HepG2 (cell line): ENCODE results near the gene COA3. TPM values are rescaled to one million over a fixed set of nuclear protein-coding genes. Genes with fewer than 3 reads are reported as not detected.
A peak's percentile ranks its signal among the peaks of the same experiment; 100 is the strongest.

Experiments used
- BCL6 ChIP-seq: IDR thresholded peaks from 2 replicates; pipeline ENCODE4 v1.6.1; 2016; ENCODE audit warnings: missing genetic modification reagents, missing compliant biosample characterization
- ETV5 ChIP-seq: IDR thresholded peaks from 2 replicates; pipeline ENCODE4 v1.6.1; 2018; ENCODE audit warnings: missing biosample characterization, missing genetic modification reagents, inconsistent platforms, borderline replicate concordance
- KLF12 ChIP-seq: sonication (generic); formaldehyde crosslinking; IDR thresholded peaks from 2 replicates; pipeline ENCODE4 v1.4.0; 2020; ENCODE audit warnings: missing genetic modification reagents, borderline replicate concordance
- MATR3 ChIP-seq: sonication (generic); formaldehyde crosslinking; IDR thresholded peaks from 2 replicates; pipeline ENCODE4 v1.4.0; 2020; ENCODE audit warnings: missing genetic modification reagents
- MTF2 ChIP-seq: sonication (generic); formaldehyde crosslinking; IDR thresholded peaks from 2 replicates; pipeline ENCODE4 v1.5.0; 2020; ENCODE audit warnings: missing genetic modification reagents, borderline replicate concordance
- SCMH1 ChIP-seq: sonication (generic); formaldehyde crosslinking; IDR thresholded peaks from 2 replicates; pipeline ENCODE4 v1.9.0; 2021; ENCODE audit warnings: missing genetic modification reagents, mild to moderate bottlenecking, borderline replicate concordance
- TBX2 ChIP-seq: sonication (generic); formaldehyde crosslinking; IDR thresholded peaks from 2 replicates; pipeline ENCODE4 v1.5.0; 2020; ENCODE audit warnings: missing genetic modification reagents, mild to moderate bottlenecking, borderline replicate concordance
- ZBTB20 ChIP-seq: sonication (generic); formaldehyde crosslinking; IDR thresholded peaks from 2 replicates; pipeline ENCODE4 v1.8.1; 2023; ENCODE audit warnings: missing genetic modification reagents, low read depth, mild to moderate bottlenecking, borderline replicate concordance
- ZNF260 ChIP-seq: sonication (generic); formaldehyde crosslinking; IDR thresholded peaks from 2 replicates; pipeline ENCODE4 v1.4.0; 2020; ENCODE audit warnings: missing genetic modification reagents, low read depth, mild to moderate bottlenecking, borderline replicate concordance
- ZNF292 ChIP-seq: sonication (generic); formaldehyde crosslinking; IDR thresholded peaks from 2 replicates; pipeline ENCODE4 v1.8.1; 2022; ENCODE audit warnings: mild to moderate bottlenecking, low read depth, missing genetic modification reagents, borderline replicate concordance
- ZNF343 ChIP-seq: sonication (generic); formaldehyde crosslinking; IDR thresholded peaks from 2 replicates; pipeline ENCODE4 v1.4.0; 2020; ENCODE audit warnings: mild to moderate bottlenecking, missing genetic modification reagents
- ZNF350 ChIP-seq: sonication (generic); formaldehyde crosslinking; IDR thresholded peaks from 2 replicates; pipeline ENCODE4 v1.4.0; 2020; ENCODE audit warnings: mild to moderate bottlenecking, low read depth, missing genetic modification reagents, borderline replicate concordance
- ZNF550 ChIP-seq: sonication (generic); formaldehyde crosslinking; IDR thresholded peaks from 2 replicates; pipeline ENCODE4 v1.4.0; 2020; ENCODE audit warnings: mild to moderate bottlenecking, missing genetic modification reagents, borderline replicate concordance
- ZNF605 ChIP-seq: sonication (generic); formaldehyde crosslinking; IDR thresholded peaks from 2 replicates; pipeline ENCODE4 v1.8.0; 2022; ENCODE audit warnings: mild to moderate bottlenecking, missing genetic modification reagents
- ZNF850 ChIP-seq: sonication (generic); formaldehyde crosslinking; conservative IDR thresholded peaks from 2 replicates; pipeline ENCODE4 v1.9.0; 2021; ENCODE audit warnings: mild to moderate bottlenecking, missing genetic modification reagents
- ZSCAN20 ChIP-seq: sonication (generic); formaldehyde crosslinking; IDR thresholded peaks from 2 replicates; pipeline ENCODE4 v1.4.0; 2020; ENCODE audit warnings: missing genetic modification reagents, mild to moderate bottlenecking, borderline replicate concordance
- polyA plus RNA-seq, 8 experiments: library from polyadenylated mRNA; depleted of rRNA in 3 of 8; stranded (reverse) in 7 of 8; unstranded in 1 of 8; fragments of >200 nt; fragmentation: Illumina TruSeq in 4 of 8; extraction: Trizol in 4 of 8; gene quantifications; 2 replicates each; pipeline versions ENCODE4 v1.2.1 to v1.2.3, GENCODE V29; 2011 to 2016; ENCODE audit warnings: low read depth in 4 of 8, missing spikeins in 1 of 8, mixed read lengths in 1 of 8; ENCODE audit not compliant: insufficient read depth in 1 of 8
- total RNA-seq, 5 experiments: library from RNA; depleted of rRNA; stranded (reverse); fragments of >200 nt; fragmentation: Illumina TruSeq; extraction: Trizol; gene quantifications; 2 replicates each; pipeline ENCODE4 v1.2.3, GENCODE V29; 2016; ENCODE audit warnings: low read depth in 1 of 5
- TF ChIP-seq, protein P1 (sequence below): IDR thresholded peaks from 2 replicates; pipeline ENCODE4 v1.6.1; 2018; ENCODE audit warnings: missing genetic modification reagents
- TF ChIP-seq, protein P2 (sequence below): conservative IDR thresholded peaks from 2 replicates; pipeline ENCODE4 v1.6.1; 2018; ENCODE audit warnings: missing genetic modification reagents
- TF ChIP-seq, protein P3 (sequence below): sonication (generic); formaldehyde crosslinking; IDR thresholded peaks from 2 replicates; pipeline ENCODE4 v1.4.0; 2020; ENCODE audit warnings: mild to moderate bottlenecking, missing genetic modification reagents
- TF ChIP-seq, protein P4 (sequence below): sonication (generic); formaldehyde crosslinking; IDR thresholded peaks from 2 replicates; pipeline ENCODE4 v1.4.0; 2020; ENCODE audit warnings: missing genetic modification reagents, borderline replicate concordance
- TF ChIP-seq, protein P5 (sequence below): IDR thresholded peaks from 2 replicates; pipeline ENCODE4 v1.6.1; 2016; ENCODE audit warnings: low read depth

COA3 gene
- total and polyA plus RNA-seq, 2 of the 13 experiments (the other 11 are each of a cell fraction or from before 2014, with no cell fraction given): 133 to 202 TPM

DNA sequence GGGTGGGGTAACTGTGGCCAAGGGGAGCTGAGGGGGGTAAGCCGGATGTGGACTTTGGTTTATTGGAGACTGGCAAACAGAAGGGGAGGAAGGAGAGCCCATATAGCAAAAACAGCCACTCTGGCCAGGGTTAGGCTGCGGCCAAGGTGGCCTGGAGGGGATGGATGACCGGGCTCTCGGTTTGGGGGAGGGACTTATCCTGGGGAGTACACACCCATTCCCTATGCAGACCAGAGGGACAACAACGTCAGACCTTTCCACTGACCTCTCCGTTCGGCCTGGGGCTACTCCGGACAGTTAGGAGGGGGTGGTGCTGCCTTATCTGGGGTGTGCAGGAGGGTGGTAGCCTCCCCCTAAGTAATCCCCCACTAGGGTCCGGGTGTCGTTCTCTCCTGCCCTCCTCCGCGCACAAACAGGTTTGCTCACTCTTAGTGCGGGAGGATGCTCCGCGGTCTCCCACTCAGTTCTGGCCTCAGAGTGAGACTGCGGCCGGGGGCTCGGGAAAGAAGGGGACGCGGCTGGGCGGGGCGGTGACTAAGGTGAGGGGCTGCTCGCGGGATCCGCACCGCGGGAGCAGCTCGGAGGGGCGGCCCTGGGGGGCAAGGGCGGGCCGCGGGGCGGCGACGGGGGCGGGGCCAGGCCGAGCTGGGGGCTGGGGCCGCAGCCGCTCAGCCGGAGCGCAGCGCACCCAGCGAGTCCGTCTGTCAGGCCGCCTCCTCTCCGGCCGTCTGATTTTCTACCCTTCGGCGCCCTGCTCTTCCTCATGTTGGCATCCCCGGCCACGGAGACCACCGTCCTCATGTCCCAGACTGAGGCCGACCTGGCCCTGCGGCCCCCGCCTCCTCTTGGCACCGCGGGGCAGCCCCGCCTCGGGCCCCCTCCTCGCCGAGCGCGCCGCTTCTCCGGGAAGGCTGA is 18.3 kb downstream of the COA3 start, which contains the start of gene WNK4 (continued):
- TF ChIP-seq ZNF350 (CRISPR knock-in tag) (peak; percentile 74), ZBTB20 (CRISPR knock-in tag) (peak; percentile 57; the same call in 1 of the 2 replicates), ZNF260 (no peak), MTF2 (CRISPR knock-in tag) (no peak; the same call in 1 of the 2 replicates), ZNF292 (no peak; the same call in 1 of the 2 replicates), BCL6 (CRISPR knock-in tag) (peak; percentile 57), ZNF850 (CRISPR knock-in tag) (peak; percentile 79; the same call in 1 of the 2 replicates), ZNF343 (CRISPR knock-in tag) (no peak; the same call in 1 of the 2 replicates), ZNF605 (CRISPR knock-in tag) (peak; percentile 43; the same call in 1 of the 2 replicates), ETV5 (CRISPR knock-in tag) (peak; percentile 100), SCMH1 (CRISPR knock-in tag) (no peak), TBX2 (peak; percentile 83; the same call in 1 of the 2 replicates), MATR3 (no peak), ZNF550 (CRISPR knock-in tag) (no peak), ZSCAN20 (CRISPR knock-in tag) (no peak; the same call in 1 of the 2 replicates), KLF12 (CRISPR knock-in tag) (peak; percentile 69; the same call in 1 of the 2 replicates)
- TF ChIP-seq, protein P1, sequence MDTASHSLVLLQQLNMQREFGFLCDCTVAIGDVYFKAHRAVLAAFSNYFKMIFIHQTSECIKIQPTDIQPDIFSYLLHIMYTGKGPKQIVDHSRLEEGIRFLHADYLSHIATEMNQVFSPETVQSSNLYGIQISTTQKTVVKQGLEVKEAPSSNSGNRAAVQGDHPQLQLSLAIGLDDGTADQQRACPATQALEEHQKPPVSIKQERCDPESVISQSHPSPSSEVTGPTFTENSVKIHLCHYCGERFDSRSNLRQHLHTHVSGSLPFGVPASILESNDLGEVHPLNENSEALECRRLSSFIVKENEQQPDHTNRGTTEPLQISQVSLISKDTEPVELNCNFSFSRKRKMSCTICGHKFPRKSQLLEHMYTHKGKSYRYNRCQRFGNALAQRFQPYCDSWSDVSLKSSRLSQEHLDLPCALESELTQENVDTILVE: peak; percentile 89
- TF ChIP-seq, protein P2, sequence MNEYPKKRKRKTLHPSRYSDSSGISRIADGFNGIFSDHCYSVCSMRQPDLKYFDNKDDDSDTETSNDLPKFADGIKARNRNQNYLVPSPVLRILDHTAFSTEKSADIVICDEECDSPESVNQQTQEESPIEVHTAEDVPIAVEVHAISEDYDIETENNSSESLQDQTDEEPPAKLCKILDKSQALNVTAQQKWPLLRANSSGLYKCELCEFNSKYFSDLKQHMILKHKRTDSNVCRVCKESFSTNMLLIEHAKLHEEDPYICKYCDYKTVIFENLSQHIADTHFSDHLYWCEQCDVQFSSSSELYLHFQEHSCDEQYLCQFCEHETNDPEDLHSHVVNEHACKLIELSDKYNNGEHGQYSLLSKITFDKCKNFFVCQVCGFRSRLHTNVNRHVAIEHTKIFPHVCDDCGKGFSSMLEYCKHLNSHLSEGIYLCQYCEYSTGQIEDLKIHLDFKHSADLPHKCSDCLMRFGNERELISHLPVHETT (CRISPR knock-in tag): peak; percentile 21; the same call in 1 of the 2 replicates
- TF ChIP-seq, protein P3, sequence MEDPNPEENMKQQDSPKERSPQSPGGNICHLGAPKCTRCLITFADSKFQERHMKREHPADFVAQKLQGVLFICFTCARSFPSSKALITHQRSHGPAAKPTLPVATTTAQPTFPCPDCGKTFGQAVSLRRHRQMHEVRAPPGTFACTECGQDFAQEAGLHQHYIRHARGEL (CRISPR knock-in tag): no peak
- TF ChIP-seq, protein P4, sequence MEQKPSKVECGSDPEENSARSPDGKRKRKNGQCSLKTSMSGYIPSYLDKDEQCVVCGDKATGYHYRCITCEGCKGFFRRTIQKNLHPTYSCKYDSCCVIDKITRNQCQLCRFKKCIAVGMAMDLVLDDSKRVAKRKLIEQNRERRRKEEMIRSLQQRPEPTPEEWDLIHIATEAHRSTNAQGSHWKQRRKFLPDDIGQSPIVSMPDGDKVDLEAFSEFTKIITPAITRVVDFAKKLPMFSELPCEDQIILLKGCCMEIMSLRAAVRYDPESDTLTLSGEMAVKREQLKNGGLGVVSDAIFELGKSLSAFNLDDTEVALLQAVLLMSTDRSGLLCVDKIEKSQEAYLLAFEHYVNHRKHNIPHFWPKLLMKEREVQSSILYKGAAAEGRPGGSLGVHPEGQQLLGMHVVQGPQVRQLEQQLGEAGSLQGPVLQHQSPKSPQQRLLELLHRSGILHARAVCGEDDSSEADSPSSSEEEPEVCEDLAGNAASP (CRISPR knock-in tag): peak; percentile 84
- TF ChIP-seq, protein P5, sequence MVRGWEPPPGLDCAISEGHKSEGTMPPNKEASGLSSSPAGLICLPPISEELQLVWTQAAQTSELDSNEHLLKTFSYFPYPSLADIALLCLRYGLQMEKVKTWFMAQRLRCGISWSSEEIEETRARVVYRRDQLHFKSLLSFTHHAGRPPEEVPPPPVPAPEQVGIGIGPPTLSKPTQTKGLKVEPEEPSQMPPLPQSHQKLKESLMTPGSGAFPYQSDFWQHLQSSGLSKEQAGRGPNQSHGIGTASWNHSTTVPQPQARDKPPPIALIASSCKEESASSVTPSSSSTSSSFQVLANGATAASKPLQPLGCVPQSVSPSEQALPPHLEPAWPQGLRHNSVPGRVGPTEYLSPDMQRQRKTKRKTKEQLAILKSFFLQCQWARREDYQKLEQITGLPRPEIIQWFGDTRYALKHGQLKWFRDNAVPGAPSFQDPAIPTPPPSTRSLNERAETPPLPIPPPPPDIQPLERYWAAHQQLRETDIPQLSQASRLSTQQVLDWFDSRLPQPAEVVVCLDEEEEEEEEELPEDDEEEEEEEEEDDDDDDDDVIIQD (CRISPR knock-in tag): peak; percentile 87
